Muscle of leg (tissue), 11 donors: Measurements from ENCODE around the gene FRAS1. TPM values are rescaled to one million over a fixed set of nuclear protein-coding genes. Genes with fewer than 3 reads are reported as not detected.

Experiments
- DNase-seq: peaks from one replicate; pipeline ENCODE4 v3.0.0; 2013
- H3K27ac ChIP-seq: one replicate; pipeline ENCODE4 v1.5.1; 2013; ENCODE audit warnings: mild to moderate bottlenecking, low read length, control low read depth
- H3K27me3 ChIP-seq: one replicate; pipeline ENCODE4 v1.6.1; 2013; ENCODE audit warnings: low read length; ENCODE audit not compliant: control insufficient read depth, insufficient read depth
- H3K36me3 ChIP-seq: one replicate; pipeline ENCODE4 v1.6.1; 2013; ENCODE audit warnings: low read length; ENCODE audit not compliant: control insufficient read depth, insufficient read depth
- H3K4me1 ChIP-seq: one replicate; pipeline ENCODE4 v1.6.1; 2013; ENCODE audit warnings: low read length; ENCODE audit not compliant: control insufficient read depth, insufficient read depth
- H3K4me3 ChIP-seq: one replicate; pipeline ENCODE4 v1.5.1; 2013; ENCODE audit warnings: low read length, control low read depth
- H3K9me3 ChIP-seq: replicated peaks from 2 replicates; pipeline ENCODE4 v1.6.1; 2013; ENCODE audit warnings: low read depth, low read length; ENCODE audit not compliant: control insufficient read depth
- WGBS: methylation state at CpG from one replicate; pipeline ENCODE4 v1.1.5; 2013; ENCODE audit warnings: missing lambda C conversion rate; ENCODE audit not compliant: insufficient coverage; 5-methylcytosine and 5-hydroxymethylcytosine counted together
- polyA plus RNA-seq, 8 donors: library from polyadenylated mRNA; unstranded; fragments of 120-200 nt; gene quantifications; one replicate each; pipeline versions ENCODE4 v1.2.1 to v1.2.3, GENCODE V29; 2013; ENCODE audit warnings: inconsistent platforms in 1 of 8, low replicate concordance in 1 of 8; ENCODE audit not compliant: insufficient read length in 8 of 8, insufficient read depth in 1 of 8
- total RNA-seq: library from RNA; stranded (reverse); fragments of 120-200 nt; gene quantifications from one replicate; pipeline ENCODE4 v1.2.4, GENCODE V29; 2013

FRAS1 gene
- total and polyA plus RNA-seq, 9 donors, result 3.6 to 15.8 (median 7.4) TPM

DNA sequence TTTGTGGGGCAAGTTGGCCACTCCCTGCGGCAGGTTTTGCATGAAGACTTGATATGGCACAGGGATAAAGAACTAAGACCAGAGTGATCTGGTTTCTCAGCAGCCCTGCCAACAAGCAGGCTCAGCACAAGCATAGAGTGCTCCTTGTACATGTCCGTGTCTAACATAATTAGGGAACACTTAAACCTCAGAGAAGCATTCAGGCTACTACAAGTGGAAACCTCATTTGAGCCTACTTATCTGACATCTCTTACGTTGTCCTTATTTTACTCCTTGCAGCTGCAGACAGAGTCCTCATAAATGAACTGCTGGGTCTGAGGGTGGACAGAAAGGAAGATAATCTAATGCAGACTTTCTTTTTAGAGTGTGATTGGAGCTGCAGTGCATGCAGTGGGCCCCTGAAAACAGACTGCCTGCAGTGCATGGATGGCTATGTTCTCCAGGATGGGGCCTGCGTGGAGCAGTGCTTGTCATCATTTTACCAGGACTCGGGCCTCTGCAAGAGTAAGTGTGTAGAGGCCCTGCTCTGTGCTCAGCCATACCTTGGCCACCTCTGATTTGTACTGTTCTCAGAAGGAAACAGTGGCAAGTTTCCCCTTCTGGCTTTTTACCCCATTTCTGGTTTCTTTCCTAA lies 315.3 kb downstream of the FRAS1 start:
- Histone ChIP-seq H3K4me3 (no peak overlapping the region), H3K9me3 (no peaks in the 10 kb centered on the region), H3K36me3 (no peaks in the 10 kb centered on the region), H3K27ac (no peak overlapping the region), H3K4me1 (no peaks in the 10 kb centered on the region), H3K27me3 (no peaks in the 10 kb centered on the region)
- peak; percentile 15 for DNase-seq
- 47% methylated on average over 2 of the region's 5 CpGs for WGBS

- DNase-seq, result no peak
- no peak overlapping the region for H3K4me3 ChIP-seq
- no peaks in the 10 kb centered on the region for H3K4me1 ChIP-seq
- H3K27ac ChIP-seq, result no peak overlapping the region
- no peaks in the 10 kb centered on the region for H3K27me3 ChIP-seq
- no peaks in the 10 kb centered on the region for H3K9me3 ChIP-seq
- no CpG with 5 or more reads among the region's 2 CpGs for WGBS
- H3K36me3 ChIP-seq, result no peaks in the 10 kb centered on the region
Observed at GRCh38 chr4:78377555-78377954, 320.4 kb downstream of the FRAS1 start.

DNA sequence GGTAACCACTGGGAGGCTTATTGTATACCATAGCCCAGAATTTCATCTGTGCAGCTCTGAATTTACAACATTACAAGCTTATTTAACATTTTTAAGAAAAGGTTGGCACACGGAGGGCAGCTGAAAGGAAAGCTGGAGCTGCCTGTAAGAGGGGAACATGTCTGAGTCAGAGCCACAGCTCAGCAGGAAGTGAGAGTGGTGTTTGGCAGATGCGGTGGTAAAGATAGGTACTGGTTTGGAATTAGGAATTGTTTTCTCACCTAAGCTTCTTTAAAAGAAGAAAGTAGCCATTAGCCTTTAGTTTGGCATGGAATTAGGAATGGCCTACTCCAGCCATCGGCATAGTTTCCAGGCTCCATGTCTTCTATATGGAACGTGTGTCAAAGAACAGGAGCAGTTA lies 321.9 kb downstream of the FRAS1 start:
- Histone ChIP-seq H3K4me1 (no peaks in the 10 kb centered on the region), H3K9me3 (no peaks in the 10 kb centered on the region), H3K4me3 (no peak overlapping the region), H3K27ac (no peak overlapping the region), H3K36me3 (no peaks in the 10 kb centered on the region), H3K27me3 (no peaks in the 10 kb centered on the region)
- 90% methylated on average over 2 of the region's 4 CpGs for WGBS
- no peak for DNase-seq

GRCh38 chr4:78379991-78380729 lies 323.0 kb downstream of the FRAS1 start:
- Histone ChIP-seq H3K36me3 (no peaks in the 10 kb centered on the region), H3K4me1 (no peaks in the 10 kb centered on the region), H3K9me3 (no peaks in the 10 kb centered on the region), H3K27me3 (no peaks in the 10 kb centered on the region), H3K4me3 (no peak overlapping the region), H3K27ac (no peak overlapping the region)
- DNase-seq, result peak; percentile 7
- WGBS, result no CpG with 5 or more reads among the region's 4 CpGs

GRCh38 chr4:78386679-78387078 lies 329.6 kb downstream of the FRAS1 start:
- Histone ChIP-seq H3K4me1 (no peaks in the 10 kb centered on the region), H3K27ac (no peak overlapping the region), H3K9me3 (no peaks in the 10 kb centered on the region), H3K27me3 (no peaks in the 10 kb centered on the region), H3K4me3 (no peak overlapping the region), H3K36me3 (no peaks in the 10 kb centered on the region)
- DNase-seq, result no peak

- H3K36me3 ChIP-seq, result no peaks in the 10 kb centered on the region
- peaks cover 10% of the 10 kb centered on the region for H3K9me3 ChIP-seq
- H3K27ac ChIP-seq, result no peak overlapping the region
- no peaks in the 10 kb centered on the region for H3K27me3 ChIP-seq
- DNase-seq, result no peak
- no peaks in the 10 kb centered on the region for H3K4me1 ChIP-seq
- H3K4me3 ChIP-seq, result no peak overlapping the region
- no CpG with 5 or more reads among the region's 1 CpG for WGBS
Observed at GRCh38 chr4:78395642-78396041, 338.5 kb downstream of the FRAS1 start.

DNA sequence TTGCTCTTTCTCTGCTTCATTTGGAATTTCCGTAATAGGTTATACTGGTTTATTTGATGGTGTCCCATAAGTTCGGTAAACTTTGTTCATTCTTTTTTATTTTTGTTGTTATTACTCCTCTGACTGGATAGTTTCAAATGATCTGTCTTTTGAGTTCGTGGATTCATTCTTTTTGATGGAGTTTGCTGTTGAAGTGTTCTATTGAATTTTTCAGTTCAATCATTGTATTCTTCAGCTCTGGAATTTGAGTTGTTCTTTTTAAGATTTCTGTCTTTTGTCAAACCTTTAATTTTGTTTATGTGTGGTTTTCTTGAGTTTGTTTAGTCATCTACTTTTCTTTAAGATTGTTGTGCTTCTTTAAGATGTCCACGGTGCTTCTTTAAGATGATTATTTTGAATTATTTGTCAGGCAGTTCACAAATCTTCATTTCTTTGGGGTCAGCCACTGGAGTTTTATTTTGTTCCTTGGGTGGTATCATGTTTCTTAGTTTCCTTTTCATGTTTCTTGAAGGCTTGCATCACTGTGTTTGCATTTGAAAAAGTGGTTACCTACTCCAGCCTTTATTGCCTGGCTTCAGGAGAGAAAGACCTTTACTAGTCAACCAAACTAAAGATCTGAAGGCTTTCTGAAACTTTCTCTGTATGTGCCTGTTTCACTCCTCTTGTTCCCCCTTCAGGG lies 339.6 kb downstream of the FRAS1 start:
- no peak overlapping the region for H3K27ac ChIP-seq
- H3K9me3 ChIP-seq, result peaks cover 10% of the 10 kb centered on the region
- H3K36me3 ChIP-seq, result no peaks in the 10 kb centered on the region
- no peak for DNase-seq
- H3K27me3 ChIP-seq, result no peaks in the 10 kb centered on the region
- H3K4me1 ChIP-seq, result no peaks in the 10 kb centered on the region
- H3K4me3 ChIP-seq, result no peak overlapping the region
- 80% methylated on average over 1 of the region's 4 CpGs for WGBS

GRCh38 chr4:78397292-78397630 lies 340.1 kb downstream of the FRAS1 start:
- WGBS, result 87% methylated on average over 2 of the region's 2 CpGs

DNA sequence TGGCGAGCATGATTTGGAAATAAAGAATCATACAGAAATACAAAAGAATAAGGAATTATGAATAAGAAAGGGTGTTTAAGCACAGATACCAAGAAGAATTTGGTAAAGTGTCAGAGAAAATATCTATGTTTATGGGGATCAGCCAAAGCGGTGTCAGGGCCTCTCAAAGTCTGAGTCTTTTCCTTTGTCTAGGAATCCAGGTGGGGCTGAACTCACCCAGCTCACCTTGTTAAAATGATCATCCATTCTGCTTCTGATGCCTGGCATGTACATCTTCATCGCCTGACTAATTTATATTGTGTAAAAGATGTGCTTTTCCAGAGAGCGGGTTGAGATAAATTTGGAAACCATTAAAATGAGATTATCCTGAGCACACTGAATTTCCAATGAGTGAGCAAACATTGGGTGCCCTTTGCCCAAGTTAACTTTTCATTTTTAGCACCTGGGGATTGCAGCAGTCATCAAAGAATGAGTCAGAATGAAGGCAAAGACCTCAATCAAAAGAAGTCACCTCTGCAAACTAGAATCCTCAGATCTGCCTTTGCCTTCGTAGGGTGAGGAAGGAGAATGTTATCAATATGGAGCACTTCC lies 352.6 kb downstream of the FRAS1 start:
- Histone ChIP-seq H3K4me1 (peaks cover 4% of the 10 kb centered on the region), H3K4me3 (no peak overlapping the region), H3K36me3 (no peaks in the 10 kb centered on the region), H3K27ac (no peak overlapping the region), H3K27me3 (no peaks in the 10 kb centered on the region), H3K9me3 (no peaks in the 10 kb centered on the region)
- DNase-seq, result no peak
- 78% methylated on average over 1 of the region's 5 CpGs for WGBS

More at GRCh38 chr4:78397292-78397630, 340.1 kb downstream of the FRAS1 start:
- H3K4me1 ChIP-seq, result no peaks in the 10 kb centered on the region
- H3K27ac ChIP-seq, result no peak overlapping the region
- peaks cover 10% of the 10 kb centered on the region for H3K9me3 ChIP-seq
- no peaks in the 10 kb centered on the region for H3K27me3 ChIP-seq
- H3K36me3 ChIP-seq, result no peaks in the 10 kb centered on the region
- DNase-seq, result no peak
- H3K4me3 ChIP-seq, result no peak overlapping the region

- no peaks in the 10 kb centered on the region for H3K9me3 ChIP-seq
Observed at GRCh38 chr4:78410225-78410624, 353.1 kb downstream of the FRAS1 start.

More at GRCh38 chr4:78410225-78410624, 353.1 kb downstream of the FRAS1 start:
- Histone ChIP-seq H3K4me3 (no peak overlapping the region), H3K4me1 (peaks cover 4% of the 10 kb centered on the region), H3K27me3 (no peaks in the 10 kb centered on the region), H3K36me3 (no peaks in the 10 kb centered on the region), H3K27ac (no peak overlapping the region)
- DNase-seq, result no peak
